GM18858 (cell line): ENCODE measurements around the gene FCN2.

Source experiments
- ATAC-seq: cut with Tn5 transposase; IDR thresholded peaks from one replicate; pipeline ENCODE4 v1.9.1; 2021; ENCODE audit not compliant: unreplicated experiment

Gene FCN2

DNA sequence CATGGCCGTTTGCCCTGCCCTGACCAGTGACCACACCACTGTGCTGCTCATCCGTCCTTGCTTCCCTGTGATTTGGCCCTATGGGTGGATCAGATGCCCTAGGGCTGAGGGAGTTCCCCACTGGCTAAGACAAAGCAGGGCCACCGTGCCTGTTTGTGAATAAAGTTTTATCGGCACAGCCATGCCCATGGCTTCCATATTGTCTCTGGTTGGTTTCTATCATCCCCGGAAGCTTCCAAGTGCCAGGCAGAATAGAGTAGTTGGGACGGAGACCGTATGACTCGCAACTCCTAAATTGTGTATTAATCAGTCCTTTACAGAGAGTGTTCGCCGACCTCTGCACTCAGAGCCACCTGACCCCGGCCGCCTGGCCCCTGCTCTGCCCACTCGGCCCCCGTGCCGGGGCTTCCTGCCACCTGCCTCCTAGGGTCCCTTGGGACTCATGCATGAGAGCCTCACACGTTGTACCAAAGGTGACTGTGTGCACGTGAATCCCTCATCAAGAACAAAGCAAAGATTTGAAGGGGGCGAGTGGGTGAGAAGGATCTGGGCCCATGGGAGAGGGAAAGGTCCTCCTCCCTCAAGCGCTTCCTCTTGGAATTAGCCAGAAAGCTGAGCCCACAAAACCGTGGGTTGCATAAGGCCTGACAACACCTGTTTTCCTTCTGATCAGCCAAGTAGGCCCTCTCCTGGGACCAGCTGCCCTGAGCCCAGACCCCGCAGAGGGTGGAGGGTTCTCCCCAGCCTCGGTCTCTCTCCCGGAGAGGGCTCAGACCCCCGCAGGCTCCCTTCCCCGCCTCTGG is 11.7 kb upstream of the FCN2 start:
- no peak for ATAC-seq

DNA sequence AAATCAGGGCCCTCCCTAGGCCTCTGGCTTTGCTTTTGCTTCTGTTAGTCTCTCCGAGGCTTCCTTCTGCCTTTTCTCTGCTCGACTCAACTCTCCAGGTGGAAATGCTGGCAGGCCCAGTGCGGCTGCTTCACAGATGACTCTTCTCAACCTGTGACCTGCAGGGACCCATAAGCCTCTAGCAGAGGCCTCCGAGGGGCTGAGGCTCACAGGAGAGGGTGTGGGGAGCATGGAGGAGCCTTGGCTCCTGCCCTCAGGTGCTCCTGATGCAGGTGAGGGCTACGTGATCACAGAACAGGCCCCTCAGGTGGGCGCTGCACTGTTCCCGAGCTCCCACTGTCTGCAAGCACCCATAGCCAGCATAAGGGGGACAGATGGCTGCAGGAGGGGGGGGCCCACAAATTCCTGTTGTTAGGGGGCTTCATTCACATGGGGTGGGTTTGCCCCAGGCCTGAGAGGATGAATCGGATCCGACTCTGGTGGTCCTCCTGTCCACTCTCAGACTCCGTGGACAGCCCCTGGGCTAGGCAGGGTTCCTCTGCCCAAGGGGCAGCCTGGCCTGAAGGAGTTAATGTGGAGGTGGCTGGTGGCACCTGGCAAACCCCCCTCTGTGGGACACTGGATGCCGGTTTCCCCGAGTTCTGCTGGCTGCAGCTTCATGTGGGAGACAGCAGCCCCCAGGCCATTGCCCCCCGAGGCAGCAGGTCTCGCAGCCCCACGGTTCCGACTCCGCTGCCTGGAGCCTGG is 10.9 kb upstream of the FCN2 start:
- no peak for ATAC-seq

DNA sequence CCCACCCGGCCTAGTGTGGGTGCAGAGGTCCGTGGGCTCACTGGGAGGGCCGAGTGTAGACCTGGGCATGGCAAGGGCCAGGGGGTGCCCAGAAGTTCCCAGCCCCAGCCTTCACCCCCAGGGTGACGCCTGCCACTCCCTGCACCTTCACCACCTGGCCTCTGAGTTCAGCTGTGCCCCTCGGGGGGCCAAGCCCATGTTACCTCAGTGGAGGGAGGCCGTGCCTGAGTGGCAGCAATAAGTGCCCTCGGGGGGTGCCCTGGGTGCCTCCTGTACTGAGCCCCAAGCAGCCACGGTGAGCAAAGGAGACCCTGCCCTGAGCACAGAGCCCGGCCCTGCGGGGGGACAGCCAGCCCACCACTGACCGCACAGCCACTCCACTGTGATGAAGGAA is 10.3 kb upstream of the FCN2 start:
- no peak for ATAC-seq

DNA sequence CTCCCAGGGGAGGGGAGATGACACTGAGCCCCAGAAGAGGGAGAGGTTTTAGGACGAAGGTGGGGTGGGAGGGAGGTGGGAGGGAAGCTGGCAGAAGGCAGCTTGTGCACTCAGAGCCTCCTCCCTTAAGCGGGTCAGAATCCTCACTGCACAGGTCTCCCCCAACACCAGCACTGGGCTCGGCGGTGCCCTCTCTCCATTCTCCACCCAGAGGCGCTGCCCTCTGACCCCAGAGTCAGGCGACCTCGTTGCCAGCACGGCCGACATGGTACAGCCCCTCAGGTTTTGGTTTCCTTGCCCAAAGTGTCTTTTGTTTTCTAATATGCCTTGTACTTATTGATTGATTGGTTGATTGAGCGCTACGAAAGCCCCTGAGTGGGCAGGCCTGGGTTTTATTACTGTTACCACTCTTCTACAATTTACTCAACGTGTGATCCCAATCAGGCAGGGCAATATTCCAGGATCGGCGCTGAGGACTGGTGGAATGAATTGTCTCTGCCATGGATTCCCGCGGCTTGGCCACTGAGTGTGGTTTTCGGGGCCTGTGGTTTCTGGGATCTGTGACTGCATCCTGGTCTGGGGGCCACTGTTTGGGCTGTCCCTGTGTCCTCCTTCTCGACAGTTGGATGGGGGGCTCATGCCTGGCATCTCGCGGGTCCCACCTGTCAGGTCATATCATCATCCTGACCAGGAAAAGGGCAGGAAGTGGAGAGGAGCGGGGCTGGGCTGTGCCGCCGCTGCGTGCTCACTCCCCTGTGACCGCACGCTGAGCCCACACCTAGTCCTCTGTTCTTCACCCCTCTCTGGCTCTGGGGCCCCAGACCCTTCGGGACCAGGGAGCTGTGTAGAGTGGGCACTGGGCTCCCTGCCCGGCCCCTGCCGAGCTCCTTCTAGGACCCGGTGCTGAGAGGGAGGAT is 9.6 kb upstream of the FCN2 start:
- no peak for ATAC-seq

DNA sequence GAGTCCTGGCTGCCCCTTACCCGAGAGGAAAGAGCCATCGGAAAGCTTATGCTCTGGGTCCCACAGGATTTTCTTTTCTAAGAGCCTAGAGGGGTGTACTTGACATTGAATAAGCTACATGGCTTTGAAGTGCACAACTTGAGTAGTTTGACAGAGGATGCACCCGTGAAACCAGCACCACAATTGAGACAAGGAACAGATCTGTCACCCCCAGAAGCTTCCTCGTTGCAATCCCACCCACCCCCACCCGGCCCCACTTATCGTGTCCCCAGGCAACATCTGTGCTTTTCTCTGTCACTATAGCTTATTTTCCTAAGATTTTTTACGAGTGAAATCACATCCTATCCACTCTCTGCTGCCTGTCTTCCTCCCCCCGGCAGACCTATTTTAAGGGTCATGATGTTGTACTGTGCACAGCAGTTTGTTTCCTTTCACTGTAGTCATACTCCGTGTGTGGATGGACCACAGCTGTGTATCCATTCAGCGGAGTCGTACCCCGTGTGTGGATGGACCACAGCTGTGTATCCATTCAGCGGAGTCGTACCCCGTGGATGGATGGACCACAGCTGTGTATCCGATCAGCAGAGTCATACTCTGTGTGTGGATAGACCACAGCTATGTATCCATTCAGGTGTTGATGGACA is 8.8 kb upstream of the FCN2 start:
- ATAC-seq = no peak

DNA sequence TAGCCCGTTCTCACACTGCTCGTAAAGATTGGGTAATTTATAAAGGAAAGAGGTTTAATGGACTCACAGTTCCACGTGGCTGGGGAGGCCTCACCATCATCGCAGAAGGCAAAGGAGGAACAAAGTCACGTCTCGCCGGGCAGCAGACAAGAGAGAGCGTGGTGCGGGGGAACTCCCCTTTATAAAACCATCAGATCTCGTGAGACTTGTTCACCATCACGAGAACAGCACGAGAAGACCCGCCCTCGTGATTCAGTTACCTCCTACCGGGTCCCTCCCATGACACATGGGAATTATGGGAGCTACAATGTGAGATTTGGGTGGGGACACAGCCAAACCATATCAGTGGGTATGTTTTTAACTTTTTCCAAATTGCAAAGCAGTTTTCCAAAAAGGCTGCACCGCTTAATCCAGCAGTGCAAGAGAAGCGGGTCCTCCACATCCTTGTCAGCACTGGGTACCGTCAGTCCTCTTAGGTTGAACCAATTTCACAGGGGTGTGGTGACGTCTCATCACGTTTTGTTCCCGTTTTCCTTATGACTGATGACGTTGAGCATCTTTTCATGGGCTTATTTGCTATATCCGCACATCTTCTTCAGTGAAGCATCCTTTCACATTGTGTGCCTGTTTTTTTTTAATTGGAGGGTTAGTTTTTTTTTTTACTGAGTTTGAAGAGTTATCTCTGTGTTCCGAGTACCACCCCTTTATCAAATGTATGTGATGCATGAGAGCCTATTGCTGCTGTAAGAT is 8.0 kb upstream of the FCN2 start:
- ATAC-seq = no peak

DNA sequence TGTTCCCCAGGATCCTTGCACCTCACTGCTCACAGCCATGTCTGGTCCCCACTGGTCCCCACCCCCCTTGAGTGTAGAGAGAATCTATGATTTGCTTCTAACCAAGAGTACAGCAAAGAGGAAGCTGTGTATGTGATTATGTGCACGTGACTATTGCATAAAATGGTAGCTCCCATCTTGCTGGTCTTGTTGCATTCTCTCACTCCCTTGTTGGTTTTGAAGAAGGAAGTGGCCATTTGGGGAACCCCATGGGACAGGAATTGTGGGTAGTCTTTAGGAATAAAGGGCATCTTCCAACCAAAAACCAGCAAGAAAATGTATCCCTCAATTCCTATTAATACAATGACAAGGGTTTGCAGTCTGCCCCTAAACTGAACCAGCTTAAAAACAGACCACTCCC is 5.2 kb upstream of the FCN2 start:
- no peak for ATAC-seq

DNA sequence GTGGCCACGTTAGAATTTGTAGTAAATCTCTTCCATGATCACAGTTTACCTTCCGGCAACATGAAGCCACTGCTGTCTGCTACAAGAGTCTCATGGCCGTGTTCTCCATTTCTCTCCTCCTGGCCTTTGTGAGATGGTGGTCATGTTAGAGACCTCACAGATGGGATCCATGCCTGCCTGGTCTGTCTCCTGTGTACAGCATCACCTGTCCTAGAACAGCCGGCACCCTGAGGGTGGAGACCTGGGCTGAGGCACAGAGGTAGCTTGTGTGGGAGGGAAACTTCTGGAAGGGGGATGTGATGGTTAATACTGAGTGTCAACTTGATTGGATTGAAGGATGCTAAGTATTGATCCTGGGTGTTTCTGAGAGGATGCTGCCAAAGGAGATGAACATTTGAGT is 3.1 kb upstream of the FCN2 start:
- ATAC-seq = no peak

DNA sequence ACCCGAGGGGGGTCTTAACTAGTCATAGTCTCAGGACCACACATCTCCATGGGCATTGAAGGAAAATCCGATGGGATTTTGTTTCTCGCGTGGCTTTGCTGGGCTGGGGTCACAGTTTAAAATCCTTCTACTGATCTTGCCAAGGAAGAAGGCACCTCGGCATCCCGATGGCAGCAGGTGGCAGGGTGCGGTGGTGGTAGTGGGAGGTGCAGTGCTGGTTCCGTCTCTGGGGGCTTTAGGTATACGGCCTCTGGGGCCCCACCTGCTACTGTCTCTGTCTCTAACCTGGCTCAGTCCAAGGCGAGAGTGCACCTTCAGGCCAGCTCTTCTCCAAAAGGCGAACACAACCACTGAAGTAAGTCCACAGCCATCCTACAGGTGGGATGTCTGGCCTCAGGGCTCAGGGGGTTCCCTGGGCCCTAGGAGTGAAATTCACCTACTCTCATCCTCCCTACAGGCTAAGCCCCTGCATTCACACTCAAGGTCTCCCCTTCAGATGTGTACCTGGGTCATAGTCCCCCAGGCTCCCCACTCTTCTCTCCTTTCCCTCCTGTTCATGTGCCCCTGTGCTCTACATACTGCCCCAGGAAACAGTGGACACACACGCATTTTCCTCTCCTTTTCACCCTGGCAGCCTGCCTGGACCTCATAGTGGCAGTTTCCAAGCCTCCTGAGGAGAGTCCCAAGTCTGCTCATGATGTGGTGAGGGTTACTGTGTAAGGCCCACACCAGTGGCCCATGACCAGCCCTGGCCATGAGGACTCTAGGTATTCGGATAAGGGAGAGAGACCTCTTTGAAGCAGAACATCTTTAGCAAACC is 736 bp upstream of the FCN2 start:
- ATAC-seq = no peak

DNA sequence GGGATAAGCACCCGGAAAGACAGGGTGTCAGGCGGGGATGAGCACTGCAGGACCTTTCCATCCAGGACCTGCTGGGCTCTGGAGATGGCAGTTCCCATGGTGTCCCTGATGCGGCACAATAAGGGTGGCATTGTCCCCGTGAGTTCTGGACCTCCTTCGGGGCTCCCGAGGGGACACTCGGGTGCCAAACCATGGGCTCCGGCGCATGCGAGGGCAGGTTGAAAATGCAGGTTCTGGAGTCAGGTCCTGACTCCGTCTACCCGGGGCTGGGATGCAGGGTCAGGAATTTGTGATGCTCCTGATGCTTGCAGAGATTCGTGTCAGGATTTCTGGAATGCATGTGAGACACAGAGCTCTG is 682 bp downstream of the FCN2 start:
- no peak for ATAC-seq

DNA sequence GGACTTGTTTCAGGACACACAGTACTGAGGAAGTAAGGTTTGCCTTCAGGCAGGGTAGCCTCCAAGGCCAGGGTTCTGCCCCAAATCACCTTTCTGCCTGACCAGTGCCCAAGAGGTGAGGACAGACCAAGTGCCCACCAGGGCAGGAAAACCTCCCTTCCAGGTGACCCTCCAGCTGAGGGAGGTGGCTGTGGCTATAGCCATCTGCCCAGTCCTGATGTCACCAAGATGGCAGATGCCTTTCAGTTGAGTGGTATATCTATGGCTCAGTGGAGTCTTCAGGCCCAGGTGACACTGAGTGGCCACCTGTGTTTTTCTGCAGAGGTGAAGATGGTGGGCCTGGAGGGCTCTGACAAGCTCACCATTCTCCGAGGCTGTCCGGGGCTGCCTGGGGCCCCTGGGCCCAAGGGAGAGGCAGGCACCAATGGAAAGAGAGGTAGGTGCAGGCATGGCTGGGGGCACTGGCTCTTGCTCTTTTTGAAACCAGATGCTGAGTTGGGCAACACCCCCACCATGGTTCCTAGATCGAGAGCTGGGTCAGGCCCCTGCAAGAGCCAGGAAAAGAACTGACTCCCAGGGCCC is 1.7 kb downstream of the FCN2 start:
- no peak for ATAC-seq

DNA sequence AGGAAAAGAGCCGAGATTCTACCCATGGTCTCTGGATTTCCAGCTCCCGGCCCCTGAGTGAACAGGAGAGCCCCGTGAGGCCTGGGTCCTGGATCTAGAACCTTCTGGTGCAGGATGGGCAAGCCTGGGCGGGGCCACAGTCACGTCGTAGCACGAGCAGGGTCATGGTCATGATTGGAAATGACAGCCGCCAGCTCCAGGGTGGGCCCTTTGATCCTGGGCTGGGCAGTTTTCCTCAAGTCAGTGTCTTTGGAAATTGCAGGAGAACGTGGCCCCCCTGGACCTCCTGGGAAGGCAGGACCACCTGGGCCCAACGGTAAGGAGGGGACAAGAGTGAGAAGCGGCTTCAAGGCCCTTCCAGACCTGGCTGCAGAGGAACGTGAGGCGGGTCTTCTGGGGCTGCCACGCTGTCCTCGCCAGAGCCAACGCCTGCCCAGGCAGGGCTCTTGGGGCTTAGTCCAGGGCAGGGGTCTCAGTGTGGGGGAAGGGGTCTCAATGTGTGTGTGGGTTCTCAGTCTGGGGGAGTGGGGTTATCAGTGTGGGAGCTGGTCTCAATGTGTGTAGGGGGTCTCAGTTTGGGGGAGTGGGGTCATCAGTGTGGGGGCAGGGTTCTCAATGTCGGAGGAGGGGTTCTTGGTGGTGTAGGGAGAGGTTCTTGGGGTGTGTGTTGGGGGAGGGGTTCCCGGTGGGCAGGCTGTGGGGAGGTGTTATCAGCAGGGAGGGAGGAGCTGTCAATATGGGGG is 2.6 kb downstream of the FCN2 start:
- no peak for ATAC-seq

DNA sequence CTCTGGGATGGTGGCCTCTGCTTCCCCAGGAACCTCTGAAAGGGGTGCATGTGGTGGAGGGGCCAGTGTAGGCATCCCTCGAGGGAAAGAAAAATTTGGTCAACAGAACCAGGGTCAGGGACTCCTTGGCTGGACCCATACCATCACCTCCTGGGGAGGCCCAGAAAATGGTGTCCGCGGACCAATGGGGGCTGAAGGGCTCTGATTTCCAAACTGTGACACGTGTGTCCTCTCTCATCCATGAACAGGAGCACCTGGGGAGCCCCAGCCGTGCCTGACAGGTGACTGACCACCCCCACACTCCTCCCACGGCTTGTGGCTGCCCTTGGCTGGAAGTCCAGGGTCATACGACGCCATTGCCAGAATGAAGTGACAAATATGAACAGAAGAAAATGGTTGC is 3.9 kb downstream of the FCN2 start:
- ATAC-seq = no peak

DNA sequence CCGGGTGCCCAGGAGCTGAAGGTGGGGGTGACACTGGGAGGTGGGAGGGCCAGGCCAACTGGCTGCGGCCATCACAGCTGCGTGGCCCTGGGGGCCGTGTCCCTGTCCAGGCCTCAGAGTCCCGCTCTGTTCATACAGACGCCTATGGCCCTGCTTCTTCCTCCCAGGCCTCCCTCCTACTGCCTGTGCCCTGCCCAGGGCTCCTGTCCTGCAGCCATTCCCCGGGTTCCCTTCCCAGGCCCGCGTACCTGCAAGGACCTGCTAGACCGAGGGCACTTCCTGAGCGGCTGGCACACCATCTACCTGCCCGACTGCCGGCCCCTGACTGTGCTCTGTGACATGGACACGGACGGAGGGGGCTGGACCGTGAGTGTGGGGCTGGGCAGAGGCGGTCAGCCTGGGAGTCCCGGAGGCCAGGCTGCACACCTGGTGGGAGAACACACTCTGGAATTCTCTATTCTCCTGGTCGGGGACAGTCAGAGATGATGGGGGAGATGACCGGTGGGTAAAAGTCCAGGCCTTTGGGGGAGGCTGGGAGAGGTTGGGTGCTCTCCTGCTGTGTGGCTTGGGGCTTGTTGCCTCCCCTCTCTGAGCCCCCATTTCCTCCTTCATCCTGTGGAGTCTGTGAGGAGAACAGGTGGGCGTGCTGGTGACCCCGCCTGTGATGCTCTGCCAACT is 4.5 kb downstream of the FCN2 start:
- ATAC-seq = no peak

DNA sequence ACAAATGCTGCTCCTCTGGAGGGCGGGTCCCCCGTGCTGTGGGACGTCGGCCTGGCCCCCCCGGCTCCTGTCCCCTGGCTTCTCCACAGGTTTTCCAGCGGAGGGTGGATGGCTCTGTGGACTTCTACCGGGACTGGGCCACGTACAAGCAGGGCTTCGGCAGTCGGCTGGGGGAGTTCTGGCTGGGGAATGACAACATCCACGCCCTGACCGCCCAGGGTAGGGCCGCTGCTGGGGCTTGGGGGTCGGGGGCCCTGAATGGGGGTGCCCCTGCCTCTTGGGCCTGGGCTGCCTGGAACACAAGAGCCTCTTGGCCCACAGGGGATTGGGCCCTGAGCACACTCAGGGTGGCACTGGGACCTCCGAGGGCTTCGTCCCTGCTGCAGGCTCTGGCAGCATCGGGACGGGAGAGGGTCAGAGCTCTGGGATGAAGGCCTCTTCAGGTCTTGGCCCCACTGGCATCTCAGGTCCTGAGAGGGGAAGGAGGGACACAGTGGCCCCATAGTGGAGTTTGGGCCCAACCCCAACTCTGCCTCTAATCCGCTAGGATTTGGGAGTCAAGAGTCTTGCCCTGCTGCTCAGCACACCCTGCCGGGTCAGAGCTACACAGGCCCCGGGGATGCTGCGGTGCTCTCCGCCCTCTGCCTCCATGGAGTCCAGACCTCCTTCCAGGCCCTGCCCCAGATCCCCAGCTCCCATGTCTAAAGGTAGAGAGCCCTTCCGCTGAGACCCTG is 5.2 kb downstream of the FCN2 start:
- ATAC-seq = no peak

DNA sequence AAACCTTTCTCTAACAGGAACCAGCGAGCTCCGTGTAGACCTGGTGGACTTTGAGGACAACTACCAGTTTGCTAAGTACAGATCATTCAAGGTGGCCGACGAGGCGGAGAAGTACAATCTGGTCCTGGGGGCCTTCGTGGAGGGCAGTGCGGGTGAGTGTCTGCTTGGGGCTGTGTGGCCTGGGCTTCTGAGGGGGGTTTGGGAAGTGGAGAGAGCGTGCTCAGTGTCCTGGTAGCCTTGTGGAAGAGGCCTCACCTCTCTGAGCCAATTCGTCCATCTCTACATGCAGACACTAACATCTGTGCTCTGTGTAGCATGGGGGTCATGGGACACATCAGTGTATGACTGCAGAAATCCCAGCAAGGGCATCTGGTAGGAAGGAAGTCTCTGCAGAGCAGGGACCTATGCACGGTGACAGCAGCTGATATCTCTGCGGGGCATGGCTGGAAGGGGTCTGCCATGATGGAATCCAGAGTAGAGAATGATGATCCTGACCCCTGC is 5.9 kb downstream of the FCN2 start:
- ATAC-seq = no peak

DNA sequence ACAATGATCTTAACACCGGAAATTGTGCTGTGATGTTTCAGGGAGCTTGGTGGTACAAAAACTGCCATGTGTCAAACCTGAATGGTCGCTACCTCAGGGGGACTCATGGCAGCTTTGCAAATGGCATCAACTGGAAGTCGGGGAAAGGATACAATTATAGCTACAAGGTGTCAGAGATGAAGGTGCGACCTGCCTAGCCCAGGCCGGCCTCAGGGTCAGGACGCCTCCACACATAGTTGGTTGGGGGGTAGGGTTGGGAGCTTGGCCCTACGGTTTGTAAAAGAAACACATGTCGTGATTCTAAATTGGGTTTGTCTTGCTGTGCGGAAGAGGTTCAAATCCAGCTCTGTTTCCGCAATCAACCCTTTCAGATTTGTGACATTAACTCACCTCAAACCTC is 6.6 kb downstream of the FCN2 start:
- no peak for ATAC-seq
